A673 (cell line): ENCODE measurements around the gene SERPINH1. TPM values are rescaled to one million over a fixed set of nuclear protein-coding genes. Genes with fewer than 3 reads are reported as not detected.

Source experiments
- BruUV-seq: library from RNA; stranded (reverse); fragments of 400-500 nt; replicated peaks from 2 replicates; lab custom pipeline; 2021; lab: Mats Ljungman, UMichigan
- CTCF ChIA-PET: fragments of 300-600 bp; sonication (Branson Sonifier 250); formaldehyde crosslinking; loops from one replicate; lab custom pipeline; 2022; ENCODE audit warnings: antibody characterized with exemption; lab: Charles Lee
- POLR2A ChIA-PET: fragments of 300-600 bp; sonication (Branson Sonifier 250); formaldehyde crosslinking; loops from one replicate; lab custom pipeline; 2022; ENCODE audit warnings: antibody characterized with exemption; ENCODE audit not compliant: low non-redundant PET; lab: Charles Lee
- DNase-seq: peaks from one replicate; pipeline ENCODE4 v3.0.0-alpha.2; 2015; ENCODE audit warnings: low spot score
- H3K27ac ChIP-seq: fragments of 200-600 bp; sonication (generic); 2 replicates; pipeline ENCODE4 v1.5.1; 2016; ENCODE audit warnings: mixed run types, low read depth, mild to moderate bottlenecking, mixed read lengths, antibody characterized with exemption, low read length; ENCODE audit not compliant: poor library complexity, severe bottlenecking
- H3K27me3 ChIP-seq: fragments of 200-600 bp; sonication (generic); replicated peaks from 2 replicates; pipeline ENCODE4 v1.6.1; 2017; ENCODE audit warnings: mixed run types, low read depth, mild to moderate bottlenecking, mixed read lengths, antibody characterized with exemption, low read length; ENCODE audit not compliant: insufficient read depth, poor library complexity
- H3K36me3 ChIP-seq: fragments of 200-600 bp; sonication (generic); 2 replicates; pipeline ENCODE4 v1.6.1; 2016; ENCODE audit warnings: mixed run types, mild to moderate bottlenecking, mixed read lengths, antibody characterized with exemption, low read length; ENCODE audit not compliant: insufficient read depth, poor library complexity, severe bottlenecking
- H3K4me1 ChIP-seq: fragments of 200-600 bp; sonication (generic); 2 replicates; pipeline ENCODE4 v1.6.1; 2017; ENCODE audit warnings: mixed run types, mild to moderate bottlenecking, mixed read lengths, antibody characterized with exemption, low read length; ENCODE audit not compliant: insufficient read depth, poor library complexity, severe bottlenecking
- H3K4me3 ChIP-seq: fragments of 200-600 bp; sonication (generic); 2 replicates; pipeline ENCODE4 v1.5.1; 2016; ENCODE audit warnings: low read depth, mixed run types, mild to moderate bottlenecking, mixed read lengths, low read length; ENCODE audit not compliant: poor library complexity, severe bottlenecking
- H3K9me3 ChIP-seq: fragments of 200-600 bp; sonication (generic); 2 replicates; pipeline ENCODE4 v1.6.1; 2016; ENCODE audit warnings: mixed run types, low read depth, mild to moderate bottlenecking, mixed read lengths, antibody characterized with exemption, low read length; ENCODE audit not compliant: poor library complexity, severe bottlenecking
- EZH2 ChIP-seq: fragments of 200-600 bp; sonication (generic); IDR thresholded peaks from 2 replicates; pipeline ENCODE4 v1.6.1; 2017; ENCODE audit warnings: borderline replicate concordance, low read depth, mild to moderate bottlenecking, mixed read lengths, antibody characterized with exemption, low read length; ENCODE audit not compliant: poor library complexity, severe bottlenecking
- intact Hi-C: fragments of 100-400 bp; cut with micrococcal nuclease; formaldehyde crosslinking; loops from one replicate; pipeline ENCODE4 v1.10.0; 2022; ENCODE audit not compliant: unreplicated experiment
- total RNA-seq: library from RNA; stranded (reverse); gene quantifications from 2 replicates; pipeline ENCODE4 v1.2.3, GENCODE V29; 2021
- TF ChIP-seq, protein P1 (sequence below): fragments of 300-800, 200-600 bp; sonication (generic); conservative IDR thresholded peaks from 2 replicates; pipeline ENCODE4 v1.5.1; 2017; ENCODE audit warnings: low read depth, mild to moderate bottlenecking, antibody characterized with exemption, low read length, moderate library complexity, mixed read lengths

SERPINH1 gene
- total RNA-seq, 1 experiment from 2014 or later, result 268 TPM

GRCh38 chr11:75562836-75563484 lies 907 bp downstream of the SERPINH1 start:
- CTCF ChIA-PET, result interaction anchor here (0.6 to 1.0 kb wide), 3 partner anchors 14 to 253 kb away, joined by 3 to 4 read pairs (median 4); no protein-coding TSS in a partner anchor
- peaks cover 37% of the 10 kb centered on the region for H3K36me3 ChIP-seq
- H3K27ac ChIP-seq, result peak overlapping the region; percentile 99
- no peaks in the 10 kb centered on the region for H3K27me3 ChIP-seq
- no peak for TF ChIP-seq EZH2
- TF ChIP-seq, protein P1, sequence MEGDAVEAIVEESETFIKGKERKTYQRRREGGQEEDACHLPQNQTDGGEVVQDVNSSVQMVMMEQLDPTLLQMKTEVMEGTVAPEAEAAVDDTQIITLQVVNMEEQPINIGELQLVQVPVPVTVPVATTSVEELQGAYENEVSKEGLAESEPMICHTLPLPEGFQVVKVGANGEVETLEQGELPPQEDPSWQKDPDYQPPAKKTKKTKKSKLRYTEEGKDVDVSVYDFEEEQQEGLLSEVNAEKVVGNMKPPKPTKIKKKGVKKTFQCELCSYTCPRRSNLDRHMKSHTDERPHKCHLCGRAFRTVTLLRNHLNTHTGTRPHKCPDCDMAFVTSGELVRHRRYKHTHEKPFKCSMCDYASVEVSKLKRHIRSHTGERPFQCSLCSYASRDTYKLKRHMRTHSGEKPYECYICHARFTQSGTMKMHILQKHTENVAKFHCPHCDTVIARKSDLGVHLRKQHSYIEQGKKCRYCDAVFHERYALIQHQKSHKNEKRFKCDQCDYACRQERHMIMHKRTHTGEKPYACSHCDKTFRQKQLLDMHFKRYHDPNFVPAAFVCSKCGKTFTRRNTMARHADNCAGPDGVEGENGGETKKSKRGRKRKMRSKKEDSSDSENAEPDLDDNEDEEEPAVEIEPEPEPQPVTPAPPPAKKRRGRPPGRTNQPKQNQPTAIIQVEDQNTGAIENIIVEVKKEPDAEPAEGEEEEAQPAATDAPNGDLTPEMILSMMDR, result no peak
- H3K9me3 ChIP-seq, result no peaks in the 10 kb centered on the region
- DNase-seq, result peak; percentile 92
- BruUV-seq, result TSS peak; percentile 70
- intact Hi-C loops, result no loop called here
- H3K4me3 ChIP-seq, result peak overlapping the region; percentile 86
- POLR2A ChIA-PET, result interaction anchor here (0.5 to 1.6 kb wide), 2 partner anchors 9 to 147 kb away, joined by 7 to 11 read pairs; no protein-coding TSS in a partner anchor
- H3K4me1 ChIP-seq, result peaks cover 59% of the 10 kb centered on the region

- Histone ChIP-seq H3K36me3 (peaks cover 42% of the 10 kb centered on the region), H3K27ac (peak overlapping the region; percentile 99), H3K4me3 (peak overlapping the region; percentile 86), H3K4me1 (peaks cover 53% of the 10 kb centered on the region), H3K27me3 (no peaks in the 10 kb centered on the region), H3K9me3 (no peaks in the 10 kb centered on the region)
- TF ChIP-seq EZH2, result no peak
- TF ChIP-seq, protein P1, result no peak
- BruUV-seq, result TSS peak; percentile 54
- intact Hi-C loops, result no loop called here
- ChIA-PET CTCF (no interaction called here), POLR2A (interaction anchor here (0.9 to 1.6 kb wide), 2 partner anchors 9 kb away, joined by 7 to 11 read pairs; no protein-coding TSS in a partner anchor)
- no peak for DNase-seq
Observed at GRCh38 chr11:75563501-75563977, 1.5 kb downstream of the SERPINH1 start.

- H3K36me3 ChIP-seq, result peaks cover 48% of the 10 kb centered on the region
- no peaks in the 10 kb centered on the region for H3K27me3 ChIP-seq
- peak overlapping the region; percentile 86 for H3K4me3 ChIP-seq
- peak overlapping the region; percentile 99 for H3K27ac ChIP-seq
- ChIA-PET CTCF (interaction anchor here (0.7 kb wide), 1 partner anchor 21 kb away, joined by 3 read pairs; no protein-coding TSS in a partner anchor), POLR2A (interaction anchor here (0.6 to 0.9 kb wide), 2 partner anchors 10 to 1021 kb away, joined by 7 to 19 read pairs; no protein-coding TSS in a partner anchor)
- intact Hi-C loops, result no loop called here
- no TSS peak for BruUV-seq
- TF ChIP-seq, protein P1, result peak; percentile 73
- TF ChIP-seq EZH2, result no peak
- peak; percentile 95 for DNase-seq
- H3K9me3 ChIP-seq, result no peaks in the 10 kb centered on the region
- H3K4me1 ChIP-seq, result peaks cover 48% of the 10 kb centered on the region
Observed at GRCh38 chr11:75563978-75564552, 2.0 kb downstream of the SERPINH1 start.
